Heart right ventricle (tissue), 16 donors: ENCODE results near the gene FCHSD2. TPM values are rescaled to one million over a fixed set of nuclear protein-coding genes. Genes with fewer than 3 reads are reported as not detected.

Source experiments
- ATAC-seq, 8 donors: fragments of 200-7000 bp; cut with Tn5 transposase; one replicate each; pipeline ENCODE4 v1.9.1; 2020; ENCODE audit warnings: mild to moderate bottlenecking in 8 of 8, moderate library complexity in 8 of 8, moderate number of reproducible peaks in 1 of 8
- DNase-seq, 2 donors: peaks; one replicate each; pipeline ENCODE4 v3.0.0-alpha.2; 2020
- H3K27ac ChIP-seq, 10 donors: fragments of 200-600 bp; sonication (generic) in 2 of 10; one replicate each; pipeline versions ENCODE4 v1.5.0 to v1.8.0; 2020 to 2022; ENCODE audit warnings: mild to moderate bottlenecking in 3 of 10
- H3K27me3 ChIP-seq, 7 donors: fragments of 200-600 bp; one replicate each; pipeline ENCODE4 v1.8.0; 2021 to 2022; ENCODE audit warnings: mild to moderate bottlenecking in 2 of 7
- H3K36me3 ChIP-seq, 9 donors: fragments of 200-600 bp; sonication (generic) in 1 of 9; one replicate each; pipeline versions ENCODE4 v1.5.0 to v1.8.0; 2020 to 2022; ENCODE audit warnings: mild to moderate bottlenecking in 2 of 9
- H3K4me1 ChIP-seq, 9 donors: fragments of 200-600 bp; sonication (generic) in 1 of 9; one replicate each; pipeline versions ENCODE4 v1.5.0 to v1.8.0; 2020 to 2022; ENCODE audit warnings: mild to moderate bottlenecking in 4 of 9
- H3K4me3 ChIP-seq, 10 donors: fragments of 200-600 bp; sonication (generic) in 2 of 10; one replicate each; pipeline versions ENCODE4 v1.5.0 to v1.8.0; 2020 to 2022; ENCODE audit warnings: mild to moderate bottlenecking in 7 of 10, moderate library complexity in 2 of 10
- H3K9me3 ChIP-seq, 11 donors: fragments of 200-600 bp in 10 of 11; sonication (generic) in 2 of 11; one replicate each; pipeline versions ENCODE4 v1.5.0 to v1.8.0; 2013 to 2022; ENCODE audit warnings: mild to moderate bottlenecking in 2 of 11, control low read depth in 1 of 11, moderate library complexity in 1 of 11
- WGBS, 2 donors: extraction: QIAGEN DNeasy Blood & Tissue Kit; methylation state at CpG; one replicate each; pipeline ENCODE4 v1.1.7; 2013; ENCODE audit warnings: inconsistent platforms in 1 of 2; 5-methylcytosine and 5-hydroxymethylcytosine counted together
- intact Hi-C, 10 donors: fragments of 100-400 bp; cut with DNase I; formaldehyde crosslinking; loops; one replicate each; pipeline versions ENCODE4 v1.11.1 to v1.14.2; 2022
- polyA plus RNA-seq, 2 donors: library from polyadenylated mRNA; stranded (reverse); fragments of 200-250 nt; gene quantifications; one replicate each; pipeline ENCODE4 v1.2.3, GENCODE V29; 2013
- total RNA-seq, 10 donors: library from RNA; stranded (reverse); fragmentation: NEBNext Ultra II Directional in 3 of 10; extraction: Animal tissue kit (Norgen Biotek cat#: 25700) in 3 of 10; gene quantifications; one replicate each; pipeline versions ENCODE4 v1.2.1 to v1.2.4, GENCODE V29; 2021 to 2023
- TF ChIP-seq, protein P1 (sequence below), 9 donors: fragments of 200-600 bp; sonication (generic) in 2 of 9; IDR thresholded peaks; one replicate each; pipeline versions ENCODE4 v1.5.0 to v1.8.0; 2021 to 2022; ENCODE audit warnings: antibody characterized with exemption in 9 of 9, mild to moderate bottlenecking in 5 of 9, moderate library complexity in 1 of 9
- donor health status: Arrhythmogenic right ventricular cardiomyopathy.
- donor health status: ischemic (EF 13 %, LVEDD 7.1; RV severe dilation, severe dysfunction).
- donor health status: healthy with polysubstance abuse.
- donor health status: DM: no; HTN: yes; CAD: no.
- donor health status: DM: no; HTN: no; CAD: no.
- donor health status: ischemic (EF 25% LVEDD 6.9; RV normal size, moderate dysfunction).
- donor health status: ischemic (EF 25% LVEDD 5.7; RV mildly dilated, moderate dysfunction).
- donor health status: healthy.
- donor health status: DM: yes; HTN: yes; CAD: no.
- donor health status: Ischemic cardiomyopathy.
- donor health status: ischemic (EF 35%, LVEDD 5.7; RV mildly dilated, moderate dysfunction).
- donor health status: nonischemic (EF 11% LVEDD 7.7; RV severe dilation, severe dysfunction).
- donor health status: DM: yes; HTN: yes; CAD: no.
- donor health status: PGD.
- donor health status: ischemic (EF 29% LVEDD 5.4; RV normal size, mild dysfunction).
- donor health status: nonischemic (EF 23%, LVEDD 6.1; RV moderate dilation, normal function).

FCHSD2 gene
- total and polyA plus RNA-seq, 12 donors: 16.1 to 48.4 (median 37.5) TPM

DNA sequence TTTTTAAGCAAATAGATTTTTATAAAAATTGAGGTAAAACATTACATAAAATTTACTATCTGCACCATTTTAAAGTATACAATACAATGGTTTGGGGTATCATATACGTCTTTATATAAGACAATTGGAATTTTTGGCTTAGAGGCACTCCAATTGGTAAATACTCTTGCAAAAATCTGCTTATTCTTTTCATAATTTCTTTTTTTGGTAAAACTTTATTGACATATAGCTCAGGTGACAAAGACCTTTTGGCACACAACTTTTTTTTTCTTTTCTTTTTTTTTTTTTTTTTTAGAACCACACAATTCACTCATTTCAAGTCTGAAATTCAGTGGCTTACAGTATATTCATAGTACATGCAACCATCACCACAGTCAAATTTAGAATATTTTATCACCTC is 270.1 kb downstream of the FCHSD2 start:
- ATAC-seq (no peak), DNase-seq (no peak)
- TF ChIP-seq, protein P1, sequence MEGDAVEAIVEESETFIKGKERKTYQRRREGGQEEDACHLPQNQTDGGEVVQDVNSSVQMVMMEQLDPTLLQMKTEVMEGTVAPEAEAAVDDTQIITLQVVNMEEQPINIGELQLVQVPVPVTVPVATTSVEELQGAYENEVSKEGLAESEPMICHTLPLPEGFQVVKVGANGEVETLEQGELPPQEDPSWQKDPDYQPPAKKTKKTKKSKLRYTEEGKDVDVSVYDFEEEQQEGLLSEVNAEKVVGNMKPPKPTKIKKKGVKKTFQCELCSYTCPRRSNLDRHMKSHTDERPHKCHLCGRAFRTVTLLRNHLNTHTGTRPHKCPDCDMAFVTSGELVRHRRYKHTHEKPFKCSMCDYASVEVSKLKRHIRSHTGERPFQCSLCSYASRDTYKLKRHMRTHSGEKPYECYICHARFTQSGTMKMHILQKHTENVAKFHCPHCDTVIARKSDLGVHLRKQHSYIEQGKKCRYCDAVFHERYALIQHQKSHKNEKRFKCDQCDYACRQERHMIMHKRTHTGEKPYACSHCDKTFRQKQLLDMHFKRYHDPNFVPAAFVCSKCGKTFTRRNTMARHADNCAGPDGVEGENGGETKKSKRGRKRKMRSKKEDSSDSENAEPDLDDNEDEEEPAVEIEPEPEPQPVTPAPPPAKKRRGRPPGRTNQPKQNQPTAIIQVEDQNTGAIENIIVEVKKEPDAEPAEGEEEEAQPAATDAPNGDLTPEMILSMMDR (IDR thresholded peaks at IDR 0.05): no peak
- Histone ChIP-seq H3K27me3 (no peaks in the 10 kb centered on the region), H3K27ac (no peak overlapping the region), H3K36me3 (peaks cover 0 to 60% (median 13%) of the 10 kb centered on the region in 9 donors), H3K4me3 (no peak overlapping the region), H3K4me1 (peaks cover 0 to 29% (median 8%) of the 10 kb centered on the region in 9 donors), H3K9me3 (no peaks in the 10 kb centered on the region)
- WGBS, 2 donors: 94 to 100% methylated on average over 1 of the region's 1 CpG
- intact Hi-C loops: no loop called here

DNA sequence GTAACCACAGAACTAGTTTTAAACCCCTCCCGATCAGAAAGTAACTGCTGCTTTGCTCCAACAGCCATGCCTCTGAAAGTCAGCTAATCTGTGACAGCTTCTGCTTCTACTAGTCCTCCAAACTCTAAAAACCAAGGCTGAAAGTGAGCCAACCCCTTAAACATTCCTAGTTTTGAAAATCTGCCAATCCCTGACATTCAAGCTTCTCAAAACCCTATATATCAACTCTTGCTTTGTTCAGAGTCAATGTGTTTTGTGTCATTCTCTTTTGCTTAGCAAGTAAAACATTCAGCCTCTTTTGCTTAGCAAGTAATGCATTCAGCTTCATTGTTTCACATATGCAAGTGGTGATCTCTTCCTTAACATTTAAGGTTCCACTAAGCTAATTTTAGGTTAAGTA is 271.0 kb downstream of the FCHSD2 start:
- Histone ChIP-seq H3K9me3 (no peaks in the 10 kb centered on the region), H3K27ac (peak overlapping the region in 3 of 10 donors; percentile 14 to 36 (median 25)), H3K4me3 (no peak overlapping the region), H3K36me3 (peaks cover 0 to 58% (median 8%) of the 10 kb centered on the region in 9 donors), H3K4me1 (peaks cover 0 to 38% (median 11%) of the 10 kb centered on the region in 9 donors), H3K27me3 (no peaks in the 10 kb centered on the region)
- intact Hi-C loops: no loop called here
- DNase-seq (no peak), ATAC-seq (no peak)
- WGBS, 2 donors: 80 to 83% methylated on average over 1 of the region's 1 CpG
- TF ChIP-seq, protein P1 (IDR thresholded peaks at IDR 0.05): no peak

DNA sequence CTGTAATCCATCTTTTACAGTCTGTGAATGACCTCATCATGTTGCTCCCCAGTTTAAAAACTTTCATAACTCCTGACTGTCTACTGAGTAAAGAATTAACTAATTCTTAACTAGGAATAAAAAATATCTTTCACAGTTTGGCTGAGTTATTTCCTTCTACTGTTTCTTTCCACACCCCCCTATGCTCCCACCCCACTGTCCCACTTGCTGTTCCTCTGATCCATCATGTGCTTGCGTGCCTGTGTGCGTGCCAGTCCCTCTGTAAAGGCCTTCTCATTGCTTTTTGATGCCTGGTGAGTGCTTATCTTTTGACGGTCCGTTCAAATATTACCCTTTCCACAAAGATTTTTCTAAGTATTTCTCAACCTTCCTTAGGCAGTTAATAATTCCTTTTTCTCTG is 272.3 kb downstream of the FCHSD2 start:
- no peaks in the 10 kb centered on the region for H3K9me3 ChIP-seq
- H3K27me3 ChIP-seq: no peaks in the 10 kb centered on the region
- peaks cover 0 to 47% (median 4%) of the 10 kb centered on the region in 9 donors for H3K36me3 ChIP-seq
- peak overlapping the region in 5 of 10 donors; percentile 2 to 49 (median 25) for H3K27ac ChIP-seq
- H3K4me3 ChIP-seq: no peak overlapping the region
- H3K4me1 ChIP-seq: peaks cover 5 to 50% (median 23%) of the 10 kb centered on the region in 9 donors
- ATAC-seq: no peak
- TF ChIP-seq, protein P1 (IDR thresholded peaks at IDR 0.05): no peak
- intact Hi-C loops: no loop called here
- DNase-seq: no peak
- WGBS, 2 donors: 64 to 69% methylated on average over 4 of the region's 4 CpGs

DNA sequence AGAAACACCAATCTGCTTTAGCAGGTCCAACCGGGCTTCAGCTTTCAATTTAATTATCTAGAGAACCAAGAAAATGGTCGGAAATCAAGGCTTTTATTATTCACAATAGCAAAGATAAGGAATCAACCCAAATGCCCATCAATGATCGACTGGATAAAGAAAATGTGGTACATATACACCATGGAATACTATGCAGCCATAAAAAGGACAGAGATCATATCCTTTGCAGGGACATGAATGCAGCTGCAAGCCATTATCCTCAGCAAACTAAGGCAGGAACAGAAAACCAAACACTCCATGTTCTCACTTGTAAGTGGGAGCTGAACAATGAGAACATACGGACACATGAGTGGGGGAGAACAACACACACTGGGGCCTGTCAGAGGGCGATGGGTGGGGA is 274.1 kb downstream of the FCHSD2 start:
- Histone ChIP-seq H3K4me1 (peaks cover 8 to 68% (median 40%) of the 10 kb centered on the region in 9 donors), H3K4me3 (no peak overlapping the region), H3K27ac (no peak overlapping the region), H3K9me3 (no peaks in the 10 kb centered on the region), H3K27me3 (no peaks in the 10 kb centered on the region), H3K36me3 (peaks cover 0 to 38% (median 3%) of the 10 kb centered on the region in 9 donors)
- intact Hi-C loops: no loop called here
- WGBS, 2 donors: 98% methylated on average over 5 of the region's 5 CpGs
- ATAC-seq (no peak), DNase-seq (no peak)
- TF ChIP-seq, protein P1 (IDR thresholded peaks at IDR 0.05): no peak
